Effector CD8-positive, alpha-beta T cell (primary cell): Measurements from ENCODE around the gene PHOSPHO1.
A peak's percentile ranks its signal among the peaks of the same experiment; 100 is the strongest.

Experiments
- DNase-seq: peaks from one replicate; lab custom pipeline; 2025; lab: John Stamatoyannopoulos, UW

The PHOSPHO1 gene

DNA sequence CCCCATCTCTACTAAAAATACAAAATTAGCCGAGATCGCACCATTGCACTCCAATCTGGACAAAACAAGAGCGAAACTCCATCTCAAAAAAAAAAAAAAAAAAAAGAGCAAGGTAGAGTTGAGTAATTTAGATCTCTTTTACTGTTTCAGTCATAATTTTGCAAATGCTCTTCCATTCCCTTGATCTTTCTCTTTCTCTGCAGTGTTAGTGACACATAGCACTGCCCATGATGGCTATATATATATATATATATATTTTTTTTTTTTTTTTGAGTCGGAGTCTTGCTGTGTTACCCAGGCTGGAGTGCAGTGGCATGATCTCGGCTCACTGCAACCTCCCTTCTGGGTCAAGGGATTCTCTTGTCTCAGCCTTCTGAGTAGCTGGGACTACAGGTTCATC is 12.2 kb upstream of the PHOSPHO1 start:
- DNase-seq = no peak

DNA sequence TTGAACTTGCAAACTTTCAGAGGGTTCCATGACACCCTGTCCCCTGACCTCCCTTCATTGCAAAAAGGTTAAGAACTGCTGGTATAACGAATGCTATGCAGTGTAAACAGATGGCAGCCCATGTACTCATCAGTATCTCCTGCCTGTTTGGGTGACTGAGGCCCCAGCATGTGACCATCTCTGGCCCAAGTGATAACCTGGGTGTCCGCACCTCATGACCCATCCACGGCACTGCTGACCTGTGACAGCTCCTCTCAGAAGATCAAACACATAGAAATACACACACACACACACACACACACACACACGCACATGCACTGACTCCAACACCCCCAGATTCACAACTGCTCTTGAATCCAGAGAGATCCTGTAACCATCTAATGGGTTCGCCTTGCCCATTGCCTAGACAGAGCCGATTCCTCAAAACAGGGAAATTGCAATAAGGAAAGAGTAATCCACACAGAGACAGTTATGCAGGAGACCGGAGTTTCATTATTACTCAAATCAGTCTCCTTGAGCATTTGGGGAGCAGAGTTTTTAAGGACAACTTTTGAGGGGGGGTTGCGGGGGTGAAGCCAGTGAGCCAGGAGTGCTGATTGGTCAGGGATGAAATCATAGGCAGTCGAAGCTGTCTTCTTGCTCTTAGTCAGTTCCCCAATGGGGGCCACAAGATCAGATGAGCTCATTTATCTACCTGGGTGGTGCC is 11.3 kb upstream of the PHOSPHO1 start:
- DNase-seq = no peak

- DNase-seq = no peak
These were observed 10.5 kb upstream of the PHOSPHO1 start for GRCh38 chr17:49241040-49241439.

DNA sequence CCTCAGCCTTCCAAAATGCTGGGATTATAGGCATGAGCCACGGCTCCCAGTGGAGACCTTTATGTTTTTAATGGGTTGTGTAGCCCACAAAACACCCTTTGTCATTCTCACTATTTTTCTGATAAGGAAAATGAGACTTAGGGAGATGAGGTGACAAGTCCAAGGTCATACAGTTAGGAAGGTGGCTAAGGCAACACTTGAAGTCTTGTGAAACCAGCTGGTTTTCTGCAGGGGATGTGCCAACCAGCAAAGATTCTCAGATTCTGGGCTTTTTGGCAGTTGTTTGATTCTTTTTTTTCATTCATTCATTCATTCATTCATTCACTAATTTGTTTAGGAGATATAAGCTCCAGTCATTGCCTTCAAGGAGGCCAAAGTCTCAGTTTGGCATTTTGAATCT is 10.0 kb upstream of the PHOSPHO1 start:
- no peak for DNase-seq

DNA sequence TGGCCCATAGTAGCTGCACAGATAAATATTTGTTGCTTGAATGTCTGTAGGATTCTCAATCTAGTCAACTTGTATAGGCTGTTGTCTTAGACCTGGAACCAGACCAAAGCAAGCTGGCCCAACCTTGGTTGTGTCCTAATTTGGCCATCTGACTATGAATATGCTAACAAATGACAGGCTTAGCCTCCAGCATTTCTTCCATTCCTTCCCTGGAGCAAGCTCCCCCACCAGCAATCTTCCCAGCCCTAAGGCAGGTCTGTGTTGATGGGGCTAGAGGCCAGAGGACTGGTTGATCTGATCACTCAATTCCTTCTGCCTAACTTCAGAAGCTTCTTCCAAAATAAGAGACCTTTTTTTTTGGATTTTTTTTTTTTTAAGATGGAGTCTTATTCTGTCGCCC is 9.4 kb upstream of the PHOSPHO1 start:
- DNase-seq = no peak

DNA sequence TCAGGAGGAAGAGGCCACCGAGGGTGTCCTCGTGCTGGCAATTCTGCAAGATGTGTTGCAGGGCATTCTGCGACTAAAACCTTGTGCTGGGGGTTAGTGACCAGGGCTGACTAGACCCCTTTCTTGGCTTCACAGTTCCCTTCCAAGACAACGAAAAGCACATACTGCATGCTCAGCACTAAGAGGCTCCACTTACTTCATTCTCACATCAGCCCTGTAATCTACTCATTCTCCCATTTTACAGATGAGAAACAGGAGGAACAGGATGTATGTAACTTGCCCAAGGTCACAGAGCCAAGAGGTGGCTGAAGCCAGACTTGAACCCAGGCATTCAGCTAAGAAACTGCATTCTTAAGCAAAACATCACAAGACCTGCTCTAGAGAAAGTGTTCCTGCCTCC is 5.3 kb upstream of the PHOSPHO1 start:
- no peak for DNase-seq

- DNase-seq = no peak
These were observed 4.0 kb upstream of the PHOSPHO1 start for GRCh38 chr17:49234509-49235080.

DNA sequence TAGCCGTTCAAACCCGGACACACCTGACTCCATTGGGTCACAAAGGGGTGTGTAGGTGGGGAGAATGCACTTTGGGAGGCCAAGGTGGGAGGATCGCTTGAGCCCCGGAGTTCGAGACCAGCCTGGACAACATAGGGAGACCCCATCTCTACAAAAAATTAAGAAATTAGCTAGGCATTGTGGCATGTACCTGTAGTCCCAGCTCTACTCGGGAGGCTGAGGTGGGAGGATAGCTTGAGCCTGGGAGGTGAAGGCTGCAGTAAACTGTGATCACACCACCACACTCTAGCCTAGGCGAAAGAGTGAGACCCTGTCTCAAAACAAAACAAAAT is 942 bp upstream of the PHOSPHO1 start:
- no peak for DNase-seq

DNA sequence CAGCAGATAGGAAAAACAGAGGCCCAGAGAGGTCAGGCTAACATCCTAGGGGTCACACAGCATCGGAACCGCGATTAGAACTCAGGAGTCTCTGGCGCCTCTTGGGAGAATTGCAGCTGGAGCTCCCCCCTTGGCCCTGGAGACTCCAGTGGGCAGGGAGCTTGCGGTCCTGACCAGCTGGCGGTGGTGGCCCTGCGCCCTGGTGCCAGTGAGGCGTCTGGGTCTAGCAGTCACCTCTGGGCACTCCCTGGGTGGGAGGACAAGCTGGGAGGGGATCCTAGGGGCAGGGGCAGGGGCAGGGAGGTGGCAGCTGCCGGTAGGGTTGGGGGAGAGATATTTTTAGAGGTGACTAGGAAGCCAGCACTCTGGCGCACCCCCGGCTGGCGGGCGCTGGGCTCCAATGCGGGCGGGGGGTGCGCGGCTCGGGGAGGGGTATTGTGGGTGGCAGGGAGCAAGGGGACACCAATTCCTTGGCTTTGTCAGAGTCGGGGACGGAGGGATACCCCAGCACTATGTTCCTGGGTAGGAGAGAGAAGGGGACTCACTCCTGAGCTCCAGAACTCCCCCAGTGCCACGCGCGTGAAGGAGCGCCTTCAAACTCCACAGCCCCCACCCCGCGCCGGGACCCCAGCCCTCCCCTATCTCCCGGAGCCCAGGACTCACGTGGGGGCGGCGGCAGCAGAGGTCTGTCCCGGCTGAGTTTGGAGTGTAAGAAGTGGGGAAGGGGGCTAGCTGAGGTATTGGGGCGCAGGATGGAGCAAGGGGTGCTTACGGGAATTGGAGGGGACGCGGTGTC is 584 bp downstream of the PHOSPHO1 start:
- no peak for DNase-seq

DNA sequence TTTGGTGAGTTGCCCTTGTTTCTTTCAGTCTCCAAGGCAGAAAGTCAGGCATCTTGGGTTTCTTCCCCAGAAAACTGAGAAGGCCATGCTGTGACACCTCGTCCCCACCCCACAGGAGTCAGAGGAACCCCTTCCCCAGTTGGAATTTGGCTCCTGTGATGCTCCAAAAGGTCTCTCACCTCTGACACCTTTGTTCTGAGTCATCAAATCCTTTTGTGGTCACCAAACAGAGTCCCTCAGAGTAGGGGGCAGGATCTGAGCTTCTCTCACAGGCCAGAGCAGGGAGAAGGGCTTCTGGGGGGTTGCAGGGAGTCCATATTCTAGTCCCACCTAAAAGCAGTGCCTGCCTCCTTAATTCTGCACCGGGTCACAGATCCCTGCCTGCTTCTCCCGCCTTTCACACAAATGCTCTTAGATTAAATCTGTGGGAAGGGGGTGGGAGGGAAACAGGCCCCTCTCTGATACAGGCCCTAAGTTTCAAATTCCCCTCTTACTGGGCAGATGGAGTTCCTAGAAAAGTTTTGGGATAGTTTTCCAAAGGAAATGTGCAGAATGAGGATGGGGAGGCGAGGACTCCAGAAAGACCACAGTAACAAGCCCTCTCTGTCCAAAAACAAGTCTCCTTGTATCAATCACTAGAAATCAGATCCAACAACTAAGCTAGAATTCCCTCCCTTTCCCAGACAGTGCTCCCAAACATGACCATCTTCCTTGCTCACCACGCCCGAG is 1.3 kb downstream of the PHOSPHO1 start:
- no peak for DNase-seq

DNA sequence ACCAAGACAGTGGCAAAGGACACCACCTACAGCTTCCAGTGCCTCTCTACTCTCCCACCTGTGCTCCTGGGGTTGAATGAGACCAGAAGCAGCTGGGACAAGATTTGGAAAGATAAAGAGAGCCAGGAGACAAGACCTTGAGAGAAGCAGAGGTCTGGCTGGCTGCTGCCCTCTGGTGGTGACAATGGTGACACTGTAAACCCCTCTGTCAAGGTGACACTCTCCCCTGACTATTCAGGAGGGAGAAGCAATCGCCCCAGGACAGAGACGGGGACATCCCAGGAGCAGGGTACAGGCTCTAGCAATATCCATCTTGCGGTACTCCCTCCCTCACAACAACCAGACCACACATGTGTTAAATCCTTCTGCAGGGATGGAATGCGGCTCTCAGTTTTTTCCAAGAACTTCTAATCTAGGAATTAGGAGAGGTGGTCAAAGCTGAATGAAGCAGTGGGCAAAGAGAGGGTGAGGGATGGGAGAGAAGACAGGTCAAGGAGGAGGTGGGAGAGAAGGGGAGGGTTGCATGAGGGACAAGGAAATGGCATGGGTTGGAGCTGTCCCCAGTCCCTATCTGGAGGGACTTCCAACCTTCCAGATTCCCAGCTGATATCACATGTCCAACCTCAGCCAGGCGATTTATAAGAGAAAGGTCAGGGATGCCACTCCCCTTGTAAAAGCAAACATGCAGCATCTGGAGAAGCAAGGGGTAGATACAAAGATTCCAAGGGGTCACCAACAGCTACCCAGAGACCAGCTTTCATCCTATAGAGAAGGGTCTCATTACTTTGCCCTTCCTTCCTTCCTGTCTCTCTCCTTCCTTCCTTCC is 2.9 kb downstream of the PHOSPHO1 start:
- peak; percentile 66 for DNase-seq

DNA sequence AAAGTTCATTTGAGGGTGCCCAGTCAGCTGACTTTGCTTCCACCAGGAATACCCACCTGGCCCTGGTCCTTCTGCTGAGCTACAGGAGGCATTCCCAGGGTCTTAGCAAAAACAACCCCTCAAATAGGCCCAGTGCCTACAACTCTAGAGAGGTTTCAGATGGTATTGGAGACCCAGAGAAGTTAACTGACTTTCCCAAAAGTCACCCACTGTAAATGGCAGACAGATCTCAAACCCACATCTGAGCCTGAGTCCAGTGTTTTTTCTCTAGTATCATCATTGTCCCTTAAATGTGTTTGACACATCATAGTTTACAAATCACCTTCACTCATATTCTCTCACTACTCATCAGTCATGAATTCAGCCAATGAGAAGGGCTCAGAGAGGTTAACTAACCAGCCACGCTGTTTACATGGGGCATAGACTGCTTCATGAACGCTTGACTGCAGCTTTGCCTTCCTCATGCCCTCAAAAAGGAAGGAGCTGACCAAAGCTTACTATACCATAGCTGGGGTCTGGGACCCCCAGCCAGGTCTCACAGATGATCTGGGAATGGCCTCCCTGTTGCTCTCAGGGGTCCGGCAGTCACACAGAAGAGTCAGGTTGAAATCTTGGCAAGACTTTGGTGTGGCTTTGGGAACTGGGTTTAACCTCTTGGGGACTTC is 3.7 kb downstream of the PHOSPHO1 start:
- DNase-seq = no peak

- DNase-seq = no peak
These were observed 4.9 kb downstream of the PHOSPHO1 start for GRCh38 chr17:49225554-49226236.

DNA sequence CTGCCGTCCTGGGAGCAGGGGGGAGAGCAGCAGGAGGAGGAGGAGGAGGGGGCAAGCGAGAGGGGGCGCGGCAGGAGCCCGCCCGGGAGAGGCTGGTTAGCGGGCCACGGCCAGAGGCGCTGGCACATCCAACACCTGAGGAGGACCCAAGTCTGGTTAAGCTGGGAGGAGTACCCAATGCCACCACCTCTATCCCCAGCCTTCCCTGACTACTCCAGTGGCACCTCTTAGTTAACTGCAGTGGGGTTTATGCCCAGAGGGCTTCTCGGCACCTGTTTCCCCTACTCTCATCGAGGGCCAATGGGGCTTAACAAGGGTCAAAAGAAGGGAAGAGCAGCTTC is 5.6 kb downstream of the PHOSPHO1 start:
- no peak for DNase-seq

DNA sequence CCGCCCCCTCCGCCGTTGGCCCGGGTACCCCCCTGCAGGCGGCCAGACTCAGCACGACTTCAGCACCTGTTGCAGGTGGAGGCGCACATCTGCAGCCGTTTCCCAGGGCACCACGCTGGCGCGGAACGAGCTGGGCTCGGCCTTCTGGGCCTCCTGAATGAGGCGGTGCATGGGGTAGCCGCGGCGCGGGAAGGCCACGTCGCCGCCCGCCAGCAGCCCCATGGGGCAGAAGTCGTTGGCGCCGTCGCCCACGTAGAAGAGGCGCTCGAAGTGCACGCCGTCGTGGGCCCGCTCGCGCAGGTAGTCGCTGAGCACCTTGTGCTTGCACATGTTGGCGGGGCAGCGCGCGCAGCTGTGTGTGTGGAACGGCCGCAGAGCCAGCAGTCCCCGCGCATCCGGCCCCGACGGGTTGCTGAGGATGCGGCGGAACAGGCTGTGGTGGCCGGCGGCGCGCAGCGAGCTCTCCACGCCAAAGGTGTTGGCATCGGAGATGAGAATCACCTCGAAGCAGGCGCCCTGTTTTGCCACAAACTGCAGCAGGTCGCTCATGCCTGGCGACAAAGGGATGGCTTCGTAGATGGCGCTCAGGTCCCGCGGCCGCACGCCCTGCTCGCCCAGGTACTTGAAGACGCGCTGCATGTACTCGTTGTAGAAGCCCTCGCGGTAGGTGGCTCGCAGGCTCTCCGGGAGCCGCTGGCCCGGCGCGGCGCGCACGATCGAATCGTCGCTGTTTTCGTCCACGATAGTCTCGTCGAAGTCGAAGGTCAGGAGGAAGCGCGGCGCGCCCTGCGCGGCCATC is 6.2 kb downstream of the PHOSPHO1 start:
- DNase-seq = peak; percentile 25

- DNase-seq = peak; percentile 57
These were observed 6.9 kb downstream of the PHOSPHO1 start for GRCh38 chr17:49223517-49224197.

GRCh38 chr17:49223168-49223516 is 7.4 kb downstream of the PHOSPHO1 start:
- DNase-seq = no peak

DNA sequence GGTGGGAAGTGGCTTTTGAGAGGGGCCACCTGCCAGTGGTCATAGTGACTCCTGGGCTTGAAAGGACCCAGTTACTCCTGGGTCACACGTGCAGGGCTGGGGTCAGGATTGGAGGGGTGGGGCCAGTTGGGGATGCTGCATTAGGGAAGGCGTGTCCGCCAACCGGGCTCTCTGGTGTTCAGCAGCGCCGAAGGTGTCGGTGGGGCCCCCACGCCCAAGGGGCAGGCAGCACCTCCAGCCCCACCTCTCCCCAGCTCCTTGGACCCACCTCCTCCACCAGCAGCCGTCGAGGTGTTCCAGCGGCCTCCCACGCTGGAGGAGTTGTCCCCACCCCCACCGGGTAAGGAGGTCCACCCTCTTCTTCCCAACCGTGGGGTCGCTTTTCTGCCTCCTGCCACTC is 10.6 kb downstream of the PHOSPHO1 start:
- DNase-seq = no peak
